HG03159 (cell line): ENCODE measurements around the gene OR10G4.
"Not testable (repeated sequence)": the region's sequence is repeated elsewhere in the genome, so short reads cannot be mapped to it uniquely, and the experiment has no call there.

Source experiments
- ATAC-seq: cut with Tn5 transposase; IDR thresholded peaks from one replicate; pipeline ENCODE4 v1.9.1; 2021; ENCODE audit warnings: mild to moderate bottlenecking, moderate library complexity; ENCODE audit not compliant: unreplicated experiment

The OR10G4 gene, protein sequence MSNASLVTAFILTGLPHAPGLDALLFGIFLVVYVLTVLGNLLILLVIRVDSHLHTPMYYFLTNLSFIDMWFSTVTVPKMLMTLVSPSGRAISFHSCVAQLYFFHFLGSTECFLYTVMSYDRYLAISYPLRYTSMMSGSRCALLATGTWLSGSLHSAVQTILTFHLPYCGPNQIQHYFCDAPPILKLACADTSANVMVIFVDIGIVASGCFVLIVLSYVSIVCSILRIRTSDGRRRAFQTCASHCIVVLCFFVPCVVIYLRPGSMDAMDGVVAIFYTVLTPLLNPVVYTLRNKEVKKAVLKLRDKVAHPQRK

DNA sequence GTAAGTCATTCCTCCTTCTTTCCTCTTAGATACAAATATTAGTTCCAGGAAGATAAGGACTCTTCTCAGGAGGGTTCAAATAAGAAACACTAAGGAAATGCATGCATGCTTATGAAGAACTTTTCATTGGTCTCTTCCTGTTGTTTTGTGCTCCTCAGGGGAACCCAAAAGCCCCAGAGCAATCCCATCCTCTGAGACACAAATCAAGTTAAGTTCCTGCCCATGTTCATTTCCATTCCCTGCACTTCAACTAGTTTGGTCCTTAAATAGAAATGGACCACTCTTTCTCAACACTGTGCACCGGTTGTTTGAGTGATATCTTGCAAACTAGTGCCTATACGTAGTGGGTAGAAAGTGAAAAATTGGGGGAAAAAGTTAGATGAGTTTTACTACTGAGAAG lies at the start of gene OR10G4:
OR10G4 (plus strand) TSS at position 301 of the 400 bp plus-strand sequence. CDS start 2,578 bp downstream, outside the sequence.
- no peak for ATAC-seq

DNA sequence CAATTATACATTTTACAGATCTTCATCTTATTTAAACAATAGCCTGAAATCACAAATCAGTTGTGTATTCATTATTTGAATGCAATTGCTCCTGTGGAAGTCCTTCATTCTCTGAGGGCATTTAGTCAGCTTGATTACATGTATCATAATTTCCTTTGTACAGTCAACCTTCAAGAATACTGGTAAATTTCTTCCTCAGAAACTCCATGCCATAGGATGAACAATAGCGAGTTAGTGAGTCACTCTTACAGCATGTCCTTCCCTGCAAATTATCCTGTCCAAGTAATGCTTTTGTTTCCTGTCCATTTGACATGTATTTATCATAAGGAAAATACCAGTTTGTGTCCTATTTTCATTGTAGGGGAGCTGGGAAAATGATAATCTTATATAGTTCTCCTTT lies 39.0 kb upstream of the OR10G4 start:
- no peak for ATAC-seq

DNA sequence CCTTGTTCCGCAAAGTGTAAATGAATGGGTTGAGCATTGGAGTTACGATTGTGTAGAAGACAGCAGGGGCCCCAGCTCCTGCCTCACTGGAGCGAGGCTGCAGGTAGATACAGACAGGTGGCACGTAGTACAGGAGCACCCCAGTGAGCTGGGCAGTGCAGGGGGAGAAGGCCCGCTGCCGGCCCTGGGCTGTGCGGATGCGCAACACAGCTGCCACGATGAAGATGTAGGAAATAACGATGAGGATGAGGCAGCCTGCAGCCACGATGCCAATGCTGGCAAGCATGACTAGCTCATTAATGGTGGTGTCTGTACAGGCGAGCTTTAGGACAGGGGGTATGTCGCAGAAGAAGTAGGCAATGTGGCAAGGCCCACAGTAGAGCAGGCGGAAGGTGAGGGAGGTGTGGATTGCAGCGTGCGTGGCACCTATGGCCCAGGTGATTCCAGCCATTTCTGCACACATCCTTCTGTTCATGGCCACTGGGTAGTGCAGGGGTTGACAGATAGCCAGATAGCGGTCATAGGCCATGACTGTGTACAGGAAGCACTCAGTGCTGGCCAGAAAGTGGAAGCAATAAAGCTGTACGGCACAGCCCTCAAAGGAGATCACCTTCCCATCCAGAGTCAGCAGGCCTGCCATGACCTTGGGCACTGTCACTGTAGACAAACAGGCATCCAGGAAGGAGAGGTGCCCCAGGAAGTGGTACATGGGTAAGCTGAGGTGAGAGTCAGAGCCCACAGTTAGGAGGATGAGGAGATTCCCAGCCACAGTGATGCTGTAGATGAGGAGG lies 35.8 kb upstream of the OR10G4 start:
- ATAC-seq = no peak

DNA sequence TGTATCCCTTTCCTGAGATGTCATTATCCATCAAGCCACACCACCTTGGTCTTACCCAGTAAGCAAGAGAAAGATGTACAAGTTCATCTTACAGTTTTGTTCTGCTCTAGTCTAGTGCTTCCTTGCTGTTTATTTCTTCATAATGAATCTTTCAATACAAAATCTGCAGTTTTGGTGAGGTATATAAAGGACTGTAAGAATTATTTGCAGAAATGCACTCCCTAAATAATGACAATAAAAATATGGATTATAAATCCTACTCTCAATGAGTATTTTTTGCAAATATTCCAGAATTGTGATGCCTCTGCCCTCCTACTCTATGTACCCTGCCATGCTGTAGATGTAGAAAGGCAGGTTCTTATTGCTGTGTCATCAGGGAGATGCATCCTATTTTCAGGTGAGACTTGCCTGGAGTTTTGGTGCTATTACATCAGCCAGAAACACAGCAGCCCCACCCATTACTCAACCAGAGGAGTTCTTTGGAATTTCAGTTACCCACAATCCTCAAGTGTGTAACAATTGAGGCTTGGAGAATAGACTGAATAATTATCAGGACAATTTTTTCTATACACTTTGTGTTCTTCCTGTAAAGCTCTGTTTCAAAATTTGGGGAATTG lies 35.0 kb upstream of the OR10G4 start, which contains the start of gene OR10S1:
OR10S1 (minus strand) TSS at position 51 of the 617 bp plus-strand sequence. CDS start 117 bp downstream, outside the sequence.
- no peak for ATAC-seq

DNA sequence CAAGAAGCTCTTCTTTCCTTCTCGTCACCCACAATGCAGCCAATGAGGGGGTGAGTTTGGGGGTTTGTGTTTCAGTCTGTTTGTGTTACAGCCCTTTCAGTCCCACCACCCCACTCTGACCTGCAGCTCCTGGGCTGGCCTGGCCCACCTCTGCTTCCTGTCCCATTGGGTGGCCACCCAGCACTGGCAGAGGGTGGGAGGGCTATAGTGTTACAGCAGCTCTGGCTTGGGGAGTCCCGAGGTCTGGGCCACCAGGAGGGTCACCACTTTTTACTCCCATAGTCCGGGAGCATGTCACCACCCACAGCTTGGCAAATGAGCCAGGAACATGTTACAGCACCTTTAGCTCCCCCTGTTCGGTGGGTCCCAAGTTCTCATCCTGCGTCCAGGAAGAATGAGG lies 33.5 kb upstream of the OR10G4 start:
- no peak for ATAC-seq

DNA sequence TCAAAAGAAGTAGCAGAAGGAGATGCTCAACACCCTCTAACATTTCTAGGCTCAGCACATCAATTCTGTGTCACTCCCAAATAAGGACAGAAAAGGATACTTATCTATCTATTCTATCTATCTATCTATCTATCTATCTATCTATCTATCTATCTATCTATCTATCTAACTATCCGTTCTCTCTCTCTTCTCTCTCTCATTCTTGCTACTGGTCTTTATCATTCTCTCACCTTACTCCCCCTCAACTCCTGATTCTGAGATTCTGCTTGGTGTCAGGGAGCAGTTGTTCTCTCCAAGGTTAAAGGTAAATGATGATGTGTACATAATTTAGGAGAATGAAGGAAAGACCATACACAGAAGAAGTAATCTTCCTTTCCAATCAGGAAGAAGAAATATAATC lies 17.7 kb upstream of the OR10G4 start, which contains the start of gene OR10G6:
OR10G6 (minus strand) TSS at position 43 of the 400 bp plus-strand sequence; CDS start at position 43, 0 bp downstream.
- no peak for ATAC-seq

DNA sequence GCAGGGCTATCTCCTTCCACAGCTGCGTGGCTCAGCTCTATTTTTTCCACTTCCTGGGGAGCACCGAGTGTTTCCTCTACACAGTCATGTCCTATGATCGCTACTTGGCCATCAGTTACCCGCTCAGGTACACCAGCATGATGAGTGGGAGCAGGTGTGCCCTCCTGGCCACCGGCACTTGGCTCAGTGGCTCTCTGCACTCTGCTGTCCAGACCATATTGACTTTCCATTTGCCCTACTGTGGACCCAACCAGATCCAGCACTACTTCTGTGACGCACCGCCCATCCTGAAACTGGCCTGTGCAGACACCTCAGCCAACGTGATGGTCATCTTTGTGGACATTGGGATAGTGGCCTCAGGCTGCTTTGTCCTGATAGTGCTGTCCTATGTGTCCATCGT lies 3.0 kb downstream of the OR10G4 start:
- ATAC-seq = not testable (repeated sequence)

DNA sequence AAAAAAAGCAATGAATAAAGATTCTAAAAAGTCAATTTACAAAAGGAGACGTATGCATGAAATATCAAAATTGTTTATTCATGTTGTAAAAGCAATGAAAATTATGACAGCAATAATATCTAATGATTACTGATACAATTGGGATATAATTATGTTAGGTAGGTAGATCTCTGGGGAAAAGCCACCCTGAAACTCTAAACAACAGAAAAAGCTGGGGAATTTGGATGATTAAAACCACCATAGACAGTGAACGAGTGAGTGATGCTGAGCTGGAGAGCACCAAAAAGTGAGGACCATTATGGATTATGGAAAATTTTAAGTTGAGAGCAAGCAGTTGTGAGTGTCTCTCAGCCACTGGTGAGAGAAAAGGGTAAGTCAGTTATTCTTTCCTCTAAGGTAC lies 13.7 kb downstream of the OR10G4 start, which contains the start of gene OR10G8:
OR10G8 (plus strand) TSS at position 301 of the 400 bp plus-strand sequence. CDS start 2,825 bp downstream, outside the sequence.
- ATAC-seq = no peak

DNA sequence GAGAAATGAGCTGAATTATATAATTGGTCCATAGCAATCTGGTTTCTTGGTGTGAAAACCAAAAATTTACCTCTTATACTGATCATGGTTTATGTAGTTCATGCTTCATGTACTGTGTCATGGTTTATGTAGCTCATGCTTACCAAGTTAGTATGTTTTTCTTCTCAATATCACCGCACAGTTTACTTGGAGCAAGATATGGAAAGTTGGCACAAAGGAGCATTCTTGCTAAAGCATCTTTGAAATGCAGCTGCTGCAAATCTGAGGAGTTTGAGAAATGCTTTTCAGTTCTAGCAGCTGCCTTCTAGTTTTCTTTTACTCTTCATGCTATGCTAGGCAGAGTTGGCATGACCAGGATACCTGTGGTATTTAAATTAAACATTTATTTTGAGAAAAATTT lies 23.9 kb downstream of the OR10G4 start:
- no peak for ATAC-seq

DNA sequence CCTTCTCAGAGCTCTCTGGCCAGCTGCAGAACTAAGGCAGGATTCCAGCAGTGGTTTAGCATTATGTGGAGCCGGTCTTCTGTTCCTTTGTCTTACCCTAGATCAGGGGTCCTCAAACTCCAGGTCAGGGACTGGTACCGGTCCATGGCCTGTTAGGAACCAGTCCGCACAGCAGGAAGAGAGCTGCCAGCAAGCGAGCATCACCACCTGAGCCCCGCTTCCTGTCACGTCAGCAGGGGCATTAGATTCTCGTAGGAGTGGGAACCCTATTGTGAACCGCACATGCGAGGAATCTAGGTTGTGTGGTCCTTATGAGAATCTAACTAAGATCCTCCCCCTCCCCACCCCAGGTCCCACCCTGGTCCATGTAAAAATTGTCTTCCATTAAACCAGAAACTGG lies 26.8 kb downstream of the OR10G4 start:
- no peak for ATAC-seq

DNA sequence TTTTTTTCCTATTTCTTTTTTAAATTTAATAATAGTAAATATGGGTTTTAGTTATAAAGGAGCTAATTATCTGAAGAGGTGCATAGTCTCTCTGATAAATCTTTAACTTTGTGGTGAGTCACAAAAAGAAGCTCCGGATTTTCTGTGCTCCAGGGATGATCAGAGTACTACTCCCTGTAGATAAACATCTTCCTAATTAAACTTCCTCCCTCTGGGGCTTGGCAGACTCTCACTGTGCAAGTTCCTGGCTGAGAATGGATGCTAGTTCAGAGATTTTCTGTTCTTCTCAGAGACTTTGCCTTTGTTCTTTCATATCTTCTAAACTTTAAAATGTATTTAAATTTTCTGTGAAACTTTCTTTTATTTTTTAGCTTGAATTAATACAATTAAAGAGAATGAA lies 28.5 kb downstream of the OR10G4 start, which contains the start of gene OR10G7:
OR10G7 (minus strand) TSS at position 72 of the 400 bp plus-strand sequence. CDS start 2,324 bp downstream, outside the sequence.
- ATAC-seq = no peak

DNA sequence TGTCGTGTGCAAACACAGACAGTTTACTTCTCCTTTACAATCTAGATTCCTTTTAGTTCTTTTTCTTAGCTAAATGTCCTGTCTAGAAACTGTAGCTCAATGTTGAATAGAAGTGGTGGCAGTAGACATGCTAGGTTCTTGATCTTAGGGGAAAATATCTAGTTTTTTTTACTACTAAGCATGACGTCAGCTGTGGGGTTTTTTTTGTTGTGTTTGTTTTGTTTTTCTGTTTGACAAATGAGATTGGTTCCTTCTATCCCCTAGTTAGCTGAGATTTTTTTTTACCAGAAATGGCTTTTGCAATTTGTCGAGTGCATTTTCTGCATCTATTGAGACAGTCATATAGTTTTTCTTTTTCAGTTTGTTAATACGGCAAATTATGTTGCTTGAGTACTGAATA lies 30.6 kb downstream of the OR10G4 start:
- no peak for ATAC-seq

DNA sequence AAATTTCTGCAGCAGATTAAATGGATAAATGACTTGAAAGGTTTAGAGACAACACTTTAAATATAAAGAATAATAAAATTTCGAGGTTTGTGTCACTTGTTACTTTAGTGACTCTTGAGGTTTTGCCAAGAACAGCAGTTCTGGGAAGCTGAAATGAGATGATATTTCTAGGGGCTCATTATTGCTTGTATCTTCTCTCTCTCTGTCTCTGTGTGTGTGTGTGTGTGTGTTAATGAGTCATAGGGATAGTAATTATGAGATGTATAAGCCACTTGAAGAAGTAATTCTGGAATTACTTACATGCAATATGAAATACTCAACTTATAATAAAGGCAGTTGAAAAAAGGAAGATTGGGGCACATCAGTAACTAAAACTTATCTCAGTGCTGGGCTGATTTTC lies 38.0 kb downstream of the OR10G4 start:
- ATAC-seq = no peak

DNA sequence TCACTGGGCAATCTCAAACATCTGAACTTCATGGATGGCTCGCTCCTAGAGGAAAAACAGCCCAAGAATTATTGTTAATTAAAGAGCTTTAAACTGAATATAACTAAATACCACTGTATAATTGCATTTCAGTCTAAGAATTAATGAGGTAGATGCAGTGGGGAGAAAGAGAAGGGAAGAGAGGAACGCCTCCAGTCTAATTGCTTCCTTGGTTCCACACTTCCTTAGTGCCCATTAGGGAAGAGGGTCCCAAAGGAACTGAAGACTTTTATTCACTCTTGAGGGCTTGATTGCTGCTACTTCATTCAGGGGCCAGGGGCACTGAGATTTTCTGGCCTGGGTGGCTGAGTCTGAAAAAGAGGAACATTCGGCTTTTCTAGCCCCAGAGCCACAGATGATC lies 40.2 kb downstream of the OR10G4 start:
- ATAC-seq = no peak
